Mesothelial cell of epicardium (in vitro differentiated cells): ENCODE results near the gene PANX2. TPM values are rescaled to one million over a fixed set of nuclear protein-coding genes. Genes with fewer than 3 reads are reported as not detected.

Experiments
- DNase-seq, 2 experiments: peaks; one replicate each; pipeline ENCODE4 v3.0.0; 2021; ENCODE audit warnings: low spot score in 2 of 2; ENCODE audit not compliant: unreplicated experiment in 2 of 2
- H3K27ac Mint-ChIP-seq: 2 replicates; pipeline ENCODE4 v1.8.0; 2021; ENCODE audit warnings: mixed read lengths
- H3K27me3 Mint-ChIP-seq: 2 replicates; pipeline ENCODE4 v1.8.0; 2021; ENCODE audit warnings: low read depth, mixed read lengths
- H3K36me3 Mint-ChIP-seq: 2 replicates; pipeline ENCODE4 v1.8.0; 2021; ENCODE audit warnings: mixed read lengths
- H3K4me1 Mint-ChIP-seq: 2 replicates; pipeline ENCODE4 v1.8.0; 2021; ENCODE audit warnings: mixed read lengths
- H3K4me3 Mint-ChIP-seq: 2 replicates; pipeline ENCODE4 v1.8.0; 2021; ENCODE audit warnings: mild to moderate bottlenecking, moderate library complexity, mixed read lengths
- H3K9me3 Mint-ChIP-seq: 2 replicates; pipeline ENCODE4 v1.8.0; 2021; ENCODE audit warnings: mixed read lengths
- total RNA-seq: library from RNA; stranded (reverse); gene quantifications from 3 replicates; pipeline ENCODE4 v1.2.1, GENCODE V29; 2021
- TF ChIP-seq, protein P1 (sequence below): fragments of 200-600 bp; sonication (generic); IDR thresholded peaks from one replicate; pipeline ENCODE4 v1.5.0; 2021; ENCODE audit warnings: antibody characterized with exemption; ENCODE audit not compliant: unreplicated experiment

The PANX2 gene, protein sequence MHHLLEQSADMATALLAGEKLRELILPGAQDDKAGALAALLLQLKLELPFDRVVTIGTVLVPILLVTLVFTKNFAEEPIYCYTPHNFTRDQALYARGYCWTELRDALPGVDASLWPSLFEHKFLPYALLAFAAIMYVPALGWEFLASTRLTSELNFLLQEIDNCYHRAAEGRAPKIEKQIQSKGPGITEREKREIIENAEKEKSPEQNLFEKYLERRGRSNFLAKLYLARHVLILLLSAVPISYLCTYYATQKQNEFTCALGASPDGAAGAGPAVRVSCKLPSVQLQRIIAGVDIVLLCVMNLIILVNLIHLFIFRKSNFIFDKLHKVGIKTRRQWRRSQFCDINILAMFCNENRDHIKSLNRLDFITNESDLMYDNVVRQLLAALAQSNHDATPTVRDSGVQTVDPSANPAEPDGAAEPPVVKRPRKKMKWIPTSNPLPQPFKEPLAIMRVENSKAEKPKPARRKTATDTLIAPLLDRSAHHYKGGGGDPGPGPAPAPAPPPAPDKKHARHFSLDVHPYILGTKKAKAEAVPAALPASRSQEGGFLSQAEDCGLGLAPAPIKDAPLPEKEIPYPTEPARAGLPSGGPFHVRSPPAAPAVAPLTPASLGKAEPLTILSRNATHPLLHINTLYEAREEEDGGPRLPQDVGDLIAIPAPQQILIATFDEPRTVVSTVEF
- total RNA-seq: 6.0 to 7.0 TPM (median 6.4 TPM) in 3 replicates

DNA sequence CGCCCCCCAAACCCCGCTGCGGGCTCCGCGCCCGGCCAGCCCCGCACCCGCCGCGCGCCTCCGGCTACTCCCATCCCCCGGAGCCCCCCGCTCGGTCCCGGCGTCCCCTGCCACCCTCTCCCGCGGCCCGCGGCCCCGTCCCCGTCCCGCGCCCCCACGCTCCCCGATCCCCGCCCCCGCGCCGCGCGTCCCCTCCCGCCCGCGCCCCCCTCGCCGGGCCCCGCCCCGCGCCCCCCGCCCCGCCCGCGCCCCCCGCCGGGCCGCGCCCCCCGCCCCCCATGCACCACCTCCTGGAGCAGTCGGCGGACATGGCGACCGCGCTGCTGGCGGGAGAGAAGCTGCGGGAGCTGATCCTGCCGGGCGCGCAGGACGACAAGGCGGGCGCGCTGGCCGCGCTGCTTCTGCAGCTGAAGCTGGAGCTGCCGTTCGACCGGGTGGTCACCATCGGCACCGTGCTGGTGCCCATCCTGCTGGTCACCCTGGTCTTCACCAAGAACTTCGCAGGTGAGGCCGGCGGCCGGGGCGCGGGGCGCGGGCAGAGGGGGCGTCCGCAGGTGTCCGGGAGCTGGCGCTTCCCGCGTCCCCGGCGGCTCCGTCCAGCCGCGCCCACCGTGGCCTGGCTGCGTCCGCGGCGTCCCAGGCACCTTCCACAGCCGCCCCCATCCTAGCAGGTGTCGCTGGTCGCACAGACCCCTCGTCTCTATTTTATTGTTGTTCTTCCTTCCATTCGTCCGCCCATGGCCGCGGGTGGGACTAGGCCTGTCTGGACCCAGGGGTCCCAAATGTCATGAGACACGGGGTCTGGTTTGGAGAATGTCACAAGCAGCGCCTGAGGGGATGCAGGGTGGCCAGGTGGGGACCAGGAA is at the start of gene PANX2:
Gene PANX2 (plus strand): TSS at position 279 of the 866 bp plus-strand sequence. CDS start 0 bp downstream, at position 279.
- Mint-ChIP-seq H3K9me3 (no peaks in the 10 kb centered on the region), H3K27ac (peak within 1 kb of the TSS; percentile 61), H3K36me3 (no peaks in the 10 kb centered on the region), H3K4me3 (peak within 1 kb of the TSS; percentile 78), H3K27me3 (peaks cover 22% of the 10 kb centered on the region), H3K4me1 (peaks cover 8% of the 10 kb centered on the region)
- TF ChIP-seq, protein P1, sequence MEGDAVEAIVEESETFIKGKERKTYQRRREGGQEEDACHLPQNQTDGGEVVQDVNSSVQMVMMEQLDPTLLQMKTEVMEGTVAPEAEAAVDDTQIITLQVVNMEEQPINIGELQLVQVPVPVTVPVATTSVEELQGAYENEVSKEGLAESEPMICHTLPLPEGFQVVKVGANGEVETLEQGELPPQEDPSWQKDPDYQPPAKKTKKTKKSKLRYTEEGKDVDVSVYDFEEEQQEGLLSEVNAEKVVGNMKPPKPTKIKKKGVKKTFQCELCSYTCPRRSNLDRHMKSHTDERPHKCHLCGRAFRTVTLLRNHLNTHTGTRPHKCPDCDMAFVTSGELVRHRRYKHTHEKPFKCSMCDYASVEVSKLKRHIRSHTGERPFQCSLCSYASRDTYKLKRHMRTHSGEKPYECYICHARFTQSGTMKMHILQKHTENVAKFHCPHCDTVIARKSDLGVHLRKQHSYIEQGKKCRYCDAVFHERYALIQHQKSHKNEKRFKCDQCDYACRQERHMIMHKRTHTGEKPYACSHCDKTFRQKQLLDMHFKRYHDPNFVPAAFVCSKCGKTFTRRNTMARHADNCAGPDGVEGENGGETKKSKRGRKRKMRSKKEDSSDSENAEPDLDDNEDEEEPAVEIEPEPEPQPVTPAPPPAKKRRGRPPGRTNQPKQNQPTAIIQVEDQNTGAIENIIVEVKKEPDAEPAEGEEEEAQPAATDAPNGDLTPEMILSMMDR: no peak
- DNase-seq: no peak

DNA sequence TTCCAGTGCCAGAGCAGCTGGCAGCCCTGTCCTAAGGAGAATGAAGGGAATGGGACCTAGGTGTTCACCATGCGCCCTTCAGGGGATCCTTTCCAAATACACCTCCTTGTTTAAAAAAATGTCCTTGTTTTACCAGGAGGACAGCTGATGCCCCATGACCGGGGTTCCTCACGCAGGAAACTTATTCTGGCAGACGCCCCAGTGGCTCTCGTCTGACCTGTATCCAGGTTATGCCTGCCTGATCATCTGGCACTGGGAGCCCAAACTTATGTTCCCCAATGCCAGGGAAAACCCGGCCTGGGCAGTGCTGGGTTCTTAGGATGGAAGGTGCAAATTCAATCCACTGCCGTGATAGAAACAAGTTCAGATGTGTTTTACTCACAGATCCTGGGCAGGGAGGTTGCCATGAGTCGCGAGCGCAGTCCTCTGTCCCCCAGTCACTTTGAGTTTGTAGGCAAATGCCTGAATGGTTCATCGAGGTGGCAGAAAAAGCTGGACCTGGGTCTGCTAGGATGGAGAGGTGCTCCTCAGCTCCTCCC is 49.3 kb upstream of the PANX2 start:
- Mint-ChIP-seq H3K4me1 (peaks cover 25% of the 10 kb centered on the region), H3K4me3 (no peak overlapping the region), H3K27ac (no peak overlapping the region), H3K36me3 (peaks cover 3% of the 10 kb centered on the region), H3K9me3 (peaks cover 13% of the 10 kb centered on the region), H3K27me3 (no peaks in the 10 kb centered on the region)
- DNase-seq: no peak
- TF ChIP-seq, protein P1: no peak

DNA sequence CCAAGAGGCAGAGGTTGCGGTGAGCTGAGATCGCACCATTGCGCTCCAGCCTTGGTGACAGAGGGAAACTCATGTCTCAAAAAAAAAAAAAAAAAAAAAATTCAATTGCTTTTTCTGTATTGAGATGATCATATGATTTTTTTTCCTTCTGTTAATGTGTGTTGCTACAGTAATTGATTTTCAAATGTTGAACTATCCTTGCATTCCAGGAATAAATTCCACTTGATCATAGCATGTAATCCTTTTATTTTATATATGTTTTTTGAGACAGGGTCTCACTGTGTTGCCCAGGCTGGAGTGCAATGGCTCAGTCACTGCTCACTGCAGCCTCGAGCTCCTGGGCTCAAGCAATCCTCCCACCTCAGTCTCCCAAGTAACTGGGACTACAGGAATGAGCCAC is 47.4 kb upstream of the PANX2 start:
- Mint-ChIP-seq H3K4me3 (no peak overlapping the region), H3K27me3 (peaks cover 2% of the 10 kb centered on the region), H3K27ac (no peak overlapping the region), H3K9me3 (peaks cover 13% of the 10 kb centered on the region), H3K36me3 (peaks cover 3% of the 10 kb centered on the region), H3K4me1 (peaks cover 21% of the 10 kb centered on the region)
- TF ChIP-seq, protein P1: no peak
- no peak for DNase-seq

DNA sequence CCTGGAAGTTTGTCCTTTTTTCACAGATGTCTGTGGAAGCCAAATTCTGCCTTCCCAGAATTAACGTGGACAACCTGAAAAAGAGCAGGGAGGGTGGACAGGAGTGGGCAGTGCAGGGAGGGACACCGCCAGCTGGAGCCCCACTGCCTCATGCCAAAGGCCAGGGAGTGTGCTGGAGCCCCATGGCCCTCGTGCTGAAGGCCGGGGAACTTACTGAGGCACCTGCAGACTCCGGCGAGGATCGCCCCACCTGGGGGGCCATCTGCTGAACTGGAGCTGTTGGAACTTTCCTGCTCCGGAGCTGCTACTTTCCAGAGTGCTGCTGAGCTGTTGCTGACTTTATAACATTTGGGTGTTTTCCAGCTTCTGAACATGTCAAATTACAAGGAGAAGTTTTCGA is 45.5 kb upstream of the PANX2 start:
- Mint-ChIP-seq H3K36me3 (peaks cover 3% of the 10 kb centered on the region), H3K4me1 (peaks cover 4% of the 10 kb centered on the region), H3K9me3 (peaks cover 13% of the 10 kb centered on the region), H3K27ac (no peak overlapping the region), H3K4me3 (no peak overlapping the region), H3K27me3 (peaks cover 2% of the 10 kb centered on the region)
- DNase-seq: no peak
- TF ChIP-seq, protein P1: no peak

DNA sequence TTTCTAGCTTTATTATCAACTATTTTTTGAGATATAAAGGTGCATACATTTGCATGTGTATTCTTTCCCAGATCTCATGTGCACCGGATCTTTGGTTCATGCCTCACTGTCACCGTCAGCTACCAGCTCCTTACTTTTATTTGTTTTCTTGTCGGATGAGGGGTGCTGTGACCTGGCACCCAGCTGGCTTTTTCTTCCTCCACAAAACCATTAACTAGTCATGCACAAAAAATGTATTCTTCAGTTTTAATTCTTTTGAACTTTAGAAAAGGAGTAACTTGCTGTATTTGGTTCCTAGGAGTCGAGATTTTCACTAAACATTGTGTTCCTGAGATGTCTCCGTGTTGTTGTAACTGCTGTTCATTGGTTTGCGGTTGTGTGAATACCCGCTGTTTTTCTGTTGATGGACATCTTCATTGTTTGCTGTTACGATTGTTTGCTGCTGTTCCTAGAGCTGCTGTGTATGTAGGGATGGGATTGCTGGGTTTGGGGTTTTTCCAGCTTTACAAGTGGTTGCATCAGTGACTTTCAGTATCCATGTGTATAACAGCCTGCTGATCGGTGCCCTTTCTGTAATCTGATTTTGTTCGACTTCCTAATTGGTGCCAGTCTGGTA is 41.3 kb upstream of the PANX2 start:
- Mint-ChIP-seq H3K36me3 (no peaks in the 10 kb centered on the region), H3K27me3 (peaks cover 7% of the 10 kb centered on the region), H3K4me3 (no peak overlapping the region), H3K27ac (no peak overlapping the region), H3K9me3 (peaks cover 4% of the 10 kb centered on the region), H3K4me1 (no peaks in the 10 kb centered on the region)
- no peak for DNase-seq
- TF ChIP-seq, protein P1: no peak
